GM21529 (cell line): ENCODE measurements around the gene PRR3.

ENCODE experiments used
- ATAC-seq: cut with Tn5 transposase; IDR thresholded peaks from one replicate; pipeline ENCODE4 v1.9.1; 2021; ENCODE audit not compliant: unreplicated experiment

PRR3 gene

GRCh38 chr6:30611150-30611855 is 54.2 kb downstream of the PRR3 start:
- no peak for ATAC-seq

- no peak for ATAC-seq
These were observed 54.7 kb downstream of the PRR3 start for GRCh38 chr6:30611856-30612194.

GRCh38 chr6:30612213-30612612 is 55.1 kb downstream of the PRR3 start:
- ATAC-seq, result no peak

- ATAC-seq, result no peak
These were observed 55.7 kb downstream of the PRR3 start for GRCh38 chr6:30612687-30613248.
